Left renal cortex interstitium (tissue), 4 donors: ENCODE measurements around the gene SFXN2. TPM values are rescaled to one million over a fixed set of nuclear protein-coding genes. Genes with fewer than 3 reads are reported as not detected.
"Not testable (repeated sequence)": the region's sequence is repeated elsewhere in the genome, so short reads cannot be mapped to it uniquely, and the experiment has no call there.

Source experiments
- DNase-seq, 4 donors: peaks; one replicate each; pipeline ENCODE4 v3.0.0-alpha.2; 2013; ENCODE audit warnings: low read depth in 4 of 4, low spot score in 2 of 4, missing footprints in 1 of 4
- polyA plus RNA-seq, 4 donors: library from polyadenylated mRNA; unstranded; fragments of 120-200 nt; gene quantifications; one replicate each; pipeline ENCODE4 v1.2.1, GENCODE V29; 2013; ENCODE audit not compliant: insufficient read length in 4 of 4

Gene SFXN2
- polyA plus RNA-seq, 4 donors, result 38.8 to 84.1 (median 54.8) TPM

DNA sequence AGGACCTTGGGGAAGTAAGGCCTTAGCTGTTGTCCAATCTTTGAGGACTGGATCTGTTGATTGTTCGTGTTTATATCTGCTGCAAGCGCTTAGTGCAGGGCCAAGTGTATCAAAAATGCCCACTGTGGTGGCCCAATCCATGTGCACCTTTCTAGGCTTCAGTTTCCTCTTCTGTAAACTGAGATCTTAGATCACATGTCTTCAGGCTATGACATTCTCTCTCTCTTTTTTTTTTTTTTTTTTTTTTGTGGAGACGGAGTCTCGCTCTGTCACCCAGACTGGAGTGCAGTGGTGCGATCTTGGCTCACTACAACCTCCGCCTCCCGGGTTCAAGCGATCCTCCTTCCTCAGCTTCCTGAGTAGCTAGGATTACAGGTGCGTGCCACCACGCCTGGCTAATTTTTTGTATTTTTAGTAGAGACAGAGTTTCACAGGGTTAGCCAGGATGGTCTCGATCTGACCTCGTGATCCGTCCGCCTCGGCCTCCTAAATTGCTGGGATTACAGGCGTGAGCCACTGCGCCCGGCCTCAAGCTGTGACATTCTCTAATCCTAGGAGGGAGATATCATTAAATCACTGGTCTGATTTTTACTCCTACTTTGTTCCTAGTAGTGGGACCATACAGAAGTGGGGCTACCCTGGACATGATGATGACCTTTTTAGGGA is 2.6 kb downstream of the SFXN2 start:
- DNase-seq, result not testable (repeated sequence)

DNA sequence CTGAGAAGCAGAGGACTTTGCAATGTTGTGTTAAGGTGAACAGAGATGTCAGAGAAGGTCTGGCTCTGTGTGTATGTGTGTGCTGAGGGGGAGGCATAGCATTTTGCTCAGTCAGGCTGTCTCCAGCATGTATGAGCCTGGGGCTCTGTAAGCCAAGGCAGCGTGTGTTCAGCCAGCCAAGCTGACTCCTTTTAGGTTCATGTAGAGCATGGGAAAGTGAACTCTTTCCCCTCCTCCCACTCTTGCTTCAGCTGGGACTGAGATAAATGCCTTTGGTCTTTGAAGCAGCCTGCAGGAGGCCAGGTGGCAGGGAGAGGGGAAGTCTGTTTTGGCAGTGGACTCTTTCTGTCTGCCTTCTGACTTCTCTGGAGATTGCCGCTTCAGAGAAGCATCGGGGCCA is 3.8 kb downstream of the SFXN2 start:
- DNase-seq, result peak in 1 of 4 donors; percentile 59

DNA sequence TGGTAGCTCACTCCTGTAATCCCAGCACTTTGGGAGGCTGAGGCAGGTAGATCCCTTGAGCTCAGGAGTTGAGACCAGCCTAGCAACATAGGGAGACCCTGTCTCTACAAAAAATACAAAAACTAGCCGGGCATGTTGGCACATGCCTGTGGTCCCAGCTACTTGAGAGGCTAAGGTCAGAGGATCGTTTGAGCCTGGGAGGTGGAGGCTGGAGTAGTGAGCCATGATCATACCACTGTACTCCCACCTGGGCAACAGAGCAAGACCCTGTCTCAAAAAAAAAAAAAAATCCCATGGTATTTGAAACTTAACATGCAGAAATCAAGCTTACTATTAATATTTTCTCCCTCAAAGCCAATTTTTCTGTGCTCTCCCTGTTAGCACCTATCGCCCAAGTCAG is 5.9 kb downstream of the SFXN2 start:
- DNase-seq, result no peak

DNA sequence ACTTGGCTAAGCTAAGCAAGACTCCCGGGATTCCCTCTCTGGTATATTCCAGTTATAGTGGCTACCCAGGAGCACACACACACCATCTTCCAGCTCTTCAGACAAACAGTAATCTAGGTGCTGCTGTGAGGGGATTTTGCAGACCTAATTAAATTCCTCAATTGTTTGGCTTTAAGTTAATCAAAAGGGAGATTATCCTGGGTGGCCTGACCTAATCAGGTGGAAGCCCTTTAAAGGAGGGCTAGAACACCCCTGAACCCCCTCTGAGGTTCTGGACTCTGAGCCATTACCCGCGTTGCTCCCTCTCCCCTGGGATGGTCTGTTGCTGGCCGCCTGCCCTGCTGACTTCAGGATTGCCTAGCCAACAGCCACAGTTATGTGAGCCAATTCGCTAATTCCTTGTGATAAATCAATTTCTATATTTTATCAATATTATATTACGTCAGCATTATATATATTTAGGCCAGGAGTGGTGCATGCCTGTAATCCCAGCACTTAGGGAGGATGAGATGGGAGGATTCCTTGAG is 6.4 kb downstream of the SFXN2 start:
- DNase-seq, result no peak

DNA sequence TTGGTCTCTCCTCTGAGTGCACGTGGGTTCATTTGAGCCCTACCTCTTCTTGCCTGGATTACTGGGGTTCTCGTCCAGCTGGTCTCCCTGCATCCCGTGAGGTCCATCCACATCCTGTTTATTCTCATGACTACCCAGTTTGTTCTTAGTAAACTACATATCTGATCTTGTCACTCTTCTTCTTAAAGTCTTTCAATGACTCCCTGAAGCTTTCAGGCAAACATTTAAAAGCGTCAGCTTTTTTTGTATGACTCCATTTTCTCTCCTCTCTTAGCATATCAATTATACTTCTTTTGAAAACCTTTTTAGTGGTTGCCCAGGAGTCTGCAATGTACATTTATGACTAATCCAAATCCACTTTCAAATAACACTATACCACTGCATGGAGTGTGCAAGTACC is 7.5 kb downstream of the SFXN2 start:
- no peak for DNase-seq

DNA sequence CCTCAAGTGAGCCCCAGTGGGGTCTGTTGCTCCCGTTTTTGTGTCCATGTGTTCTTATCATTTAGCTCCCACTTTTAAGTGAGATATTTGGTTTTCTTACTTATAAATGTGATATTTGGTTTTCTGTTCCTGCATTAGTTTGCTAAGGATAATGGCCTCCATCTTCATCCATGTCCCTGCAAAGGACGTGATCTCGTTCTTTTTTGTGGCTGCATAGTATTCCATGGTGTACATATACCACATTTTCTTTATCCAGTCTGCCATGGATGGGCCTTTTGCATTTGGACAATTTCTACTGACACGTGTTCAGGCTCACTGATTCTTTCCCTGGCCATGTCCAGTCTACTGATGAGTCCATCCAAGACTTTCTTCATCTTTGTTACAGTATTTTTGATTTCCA is 9.6 kb downstream of the SFXN2 start:
- DNase-seq, result no peak

GRCh38 chr10:102726274-102726673 is 11.8 kb downstream of the SFXN2 start:
- DNase-seq, result no peak

DNA sequence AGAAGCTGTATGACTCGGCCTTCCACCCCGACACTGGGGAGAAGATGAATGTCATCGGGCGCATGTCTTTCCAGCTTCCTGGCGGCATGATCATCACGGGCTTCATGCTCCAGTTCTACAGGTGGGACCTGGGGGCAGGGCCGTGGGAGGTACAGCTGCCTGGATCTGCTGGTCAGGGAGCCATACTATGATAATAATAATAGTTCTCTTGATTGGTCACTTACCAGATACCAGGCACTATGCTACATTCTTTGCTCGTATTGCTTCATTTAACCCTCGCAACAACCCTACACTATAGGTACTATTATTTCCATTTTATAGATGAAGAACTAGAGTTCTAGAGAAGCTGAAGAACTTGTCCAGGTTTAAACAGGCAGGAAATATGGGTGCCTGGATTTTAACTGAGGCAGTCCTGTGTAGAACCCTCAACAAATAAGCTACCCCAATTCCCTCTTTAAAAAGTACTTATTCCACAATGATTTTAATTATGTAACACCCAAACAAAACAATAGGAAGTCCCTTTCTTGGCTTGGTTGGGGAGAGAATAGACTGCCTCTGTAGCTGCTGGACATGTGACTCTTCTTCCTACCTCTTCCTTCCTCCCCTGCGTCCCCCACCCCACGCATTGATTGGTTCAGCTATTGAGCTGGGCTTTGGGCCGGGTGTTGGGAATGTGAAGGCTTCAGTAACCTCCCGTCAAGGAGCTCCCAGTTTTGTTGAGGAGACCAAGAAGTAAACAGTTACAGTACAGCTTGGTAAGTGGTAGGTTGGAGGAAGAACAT is 12.8 kb downstream of the SFXN2 start:
- no peak for DNase-seq

DNA sequence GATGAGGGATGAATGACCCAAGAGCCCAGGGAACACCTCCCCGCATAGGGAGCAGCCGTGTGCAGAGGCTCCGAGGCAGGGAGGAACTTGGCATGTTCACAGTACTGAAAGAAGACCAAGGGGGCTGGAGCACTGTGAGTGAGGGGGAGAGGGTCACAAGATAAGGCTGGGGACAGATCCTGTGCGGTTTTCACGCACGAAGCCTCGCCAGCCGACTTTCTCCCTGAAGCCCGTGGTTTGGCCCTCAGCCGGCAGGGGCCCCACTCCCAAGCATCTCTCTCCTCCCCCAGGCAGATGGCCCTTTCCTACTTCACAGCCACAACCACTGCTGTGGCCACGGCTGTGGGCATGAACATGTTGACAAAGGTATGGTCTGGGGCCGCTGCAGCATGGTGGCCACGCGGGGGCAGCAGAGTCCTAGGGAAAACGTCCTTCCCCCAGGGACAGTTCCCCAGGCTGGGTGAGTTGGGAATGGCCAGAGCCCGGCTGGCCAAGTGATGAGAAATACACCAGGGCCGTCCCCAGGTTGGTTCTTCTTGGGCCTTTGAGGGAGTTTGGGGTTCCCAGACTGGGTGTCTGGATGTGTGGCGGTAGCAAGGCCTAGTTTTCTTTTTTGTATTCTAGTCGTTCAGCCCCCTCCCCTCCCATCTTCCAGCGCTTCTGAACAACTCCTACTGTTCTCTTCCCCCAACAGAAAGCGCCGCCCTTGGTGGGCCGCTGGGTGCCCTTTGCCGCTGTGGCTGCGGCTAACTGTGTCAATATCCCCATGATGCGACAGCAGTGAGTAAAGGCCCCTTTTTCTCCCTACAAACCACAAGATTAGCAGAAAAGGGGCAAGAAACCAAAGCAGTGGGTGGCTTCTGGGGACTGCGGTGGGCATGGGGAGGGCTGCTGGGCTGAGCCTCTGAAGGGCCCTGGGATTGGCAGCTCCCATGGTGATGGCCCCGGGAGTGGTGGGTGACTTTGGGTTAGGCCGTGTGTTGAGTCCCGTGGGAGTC is 14.9 kb downstream of the SFXN2 start:
- no peak for DNase-seq

DNA sequence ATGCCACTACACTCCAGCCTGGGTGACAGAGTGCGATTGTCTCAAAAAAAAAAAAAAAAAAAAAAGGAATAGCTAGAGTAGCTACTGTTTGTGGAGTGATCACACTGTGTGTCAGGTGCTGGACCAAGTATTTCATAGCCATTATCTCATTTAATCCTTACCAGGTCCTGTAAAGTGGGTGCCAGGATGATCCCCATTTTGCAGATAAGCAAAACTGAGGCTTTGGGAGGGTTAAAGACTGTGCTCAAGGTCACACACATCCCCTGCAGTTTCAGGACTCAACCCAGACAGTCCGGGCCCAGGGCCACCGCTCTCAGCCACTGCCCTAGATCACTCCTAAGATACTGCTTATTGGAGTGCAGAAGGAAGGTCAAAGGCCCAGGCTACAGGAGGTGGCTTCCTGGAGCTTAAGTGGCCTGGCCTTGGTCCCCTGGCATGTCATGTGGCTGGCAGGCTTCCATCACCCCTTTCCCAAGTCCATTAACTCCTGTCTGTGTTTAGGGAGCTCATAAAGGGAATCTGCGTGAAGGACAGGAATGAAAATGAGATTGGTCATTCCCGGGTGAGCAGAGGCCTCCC is 16.9 kb downstream of the SFXN2 start:
- DNase-seq, result no peak

- no peak for DNase-seq
Observed at GRCh38 chr10:102732661-102733060, 18.2 kb downstream of the SFXN2 start.

- DNase-seq, result no peak
Observed at GRCh38 chr10:102735065-102735562, 20.7 kb downstream of the SFXN2 start.

DNA sequence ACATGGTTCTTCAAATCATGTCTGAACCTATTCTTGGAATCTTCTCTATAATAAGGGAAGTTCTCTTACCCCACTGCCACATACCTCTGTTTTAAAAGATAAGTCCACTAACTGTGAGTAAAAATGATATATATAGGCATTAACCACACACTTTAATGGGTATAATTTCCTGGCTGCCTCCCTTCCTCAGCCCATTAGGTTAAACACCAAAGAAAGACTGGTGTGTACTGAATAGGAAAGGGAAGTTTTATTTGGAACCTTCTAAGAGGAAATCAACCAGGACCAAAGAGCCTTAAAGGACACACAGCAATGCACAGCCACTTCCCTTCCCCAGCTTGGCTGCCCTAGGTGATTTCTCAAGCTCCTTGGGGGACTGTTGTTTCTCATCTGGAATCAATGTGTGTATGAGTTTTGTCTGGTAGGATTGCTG is 24.3 kb downstream of the SFXN2 start:
- DNase-seq, result no peak

GRCh38 chr10:102740229-102740628 is 25.8 kb downstream of the SFXN2 start:
- no peak for DNase-seq

GRCh38 chr10:102741726-102742237 is 27.3 kb downstream of the SFXN2 start:
- no peak for DNase-seq

GRCh38 chr10:102742313-102742712 is 27.9 kb downstream of the SFXN2 start:
- DNase-seq, result not testable (repeated sequence)

GRCh38 chr10:102743078-102743587 is 28.7 kb downstream of the SFXN2 start:
- no peak for DNase-seq

- DNase-seq, result peak; percentile 97 to 100 (median 98)
Observed at GRCh38 chr10:102743588-102744373, 29.3 kb downstream of the SFXN2 start, which contains the start of gene WBP1L. Gene WBP1L, plus strand, starts transcription at chr10:102743948. Its CDS starts 106 bp downstream, at chr10:102744054.
